Stimulated activated memory B cell treated with anti-CD40 and anti-IgM and Interleukin-4, amounts not matched to agents 10 μg/mL and 1 μg/mL and 100 μg/mL, for 72 hours (primary cell): ENCODE results near the gene KLF9.

Source experiments
- ATAC-seq: fragments of 150-1000 bp; cut with Tn5 transposase; 2 replicates; pipeline ENCODE4 v1.10.0; 2021
- H3K27ac Mint-ChIP-seq: one replicate; pipeline ENCODE4 v1.8.0; 2022; ENCODE audit warnings: mild to moderate bottlenecking, mixed read lengths
- H3K27me3 Mint-ChIP-seq: one replicate; pipeline ENCODE4 v1.8.0; 2022; ENCODE audit warnings: mixed read lengths
- H3K36me3 Mint-ChIP-seq: one replicate; pipeline ENCODE4 v1.8.0; 2022; ENCODE audit warnings: mixed read lengths
- H3K4me1 Mint-ChIP-seq: one replicate; pipeline ENCODE4 v1.8.0; 2022; ENCODE audit warnings: mixed read lengths
- H3K4me3 Mint-ChIP-seq: one replicate; pipeline ENCODE4 v1.8.0; 2022; ENCODE audit warnings: mild to moderate bottlenecking, moderate library complexity, mixed read lengths
- H3K9me3 Mint-ChIP-seq: one replicate; pipeline ENCODE4 v1.8.0; 2022; ENCODE audit warnings: mixed read lengths

The KLF9 gene

DNA sequence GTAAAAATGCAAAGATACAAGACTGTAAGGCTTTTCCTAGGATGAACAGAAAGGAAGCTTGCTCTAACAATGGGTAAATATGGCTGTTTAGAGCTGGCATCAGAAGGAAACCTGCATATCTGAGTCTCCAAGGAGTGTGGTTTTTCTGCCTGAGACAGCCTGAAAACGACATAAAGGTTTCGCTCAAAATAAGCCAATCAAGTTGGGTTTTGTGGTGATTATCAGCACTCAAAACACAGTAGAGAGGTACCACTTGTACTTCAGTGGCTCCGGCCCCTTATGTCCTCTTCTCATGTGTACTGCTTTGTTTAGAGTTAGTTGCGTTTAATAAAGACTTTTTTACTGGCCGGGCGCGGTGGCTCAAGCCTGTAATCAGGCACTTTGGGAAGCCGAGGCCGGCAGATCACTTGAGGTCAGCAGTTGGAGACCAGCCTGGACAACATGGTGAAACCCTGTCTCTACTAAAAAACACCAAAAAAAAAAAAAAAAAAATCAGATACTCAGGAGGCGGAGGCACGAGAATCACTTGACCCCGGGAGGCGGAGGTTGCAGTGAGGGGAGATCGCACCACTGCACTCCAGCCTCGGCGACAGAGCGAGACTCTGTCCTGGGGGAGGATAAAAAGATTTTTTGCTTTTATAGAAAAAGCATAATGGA lies 39.4 kb downstream of the KLF9 start:
- Mint-ChIP-seq H3K9me3 (no peaks in the 10 kb centered on the region), H3K27me3 (no peaks in the 10 kb centered on the region), H3K27ac (no peak overlapping the region), H3K4me3 (no peak overlapping the region), H3K36me3 (no peaks in the 10 kb centered on the region), H3K4me1 (no peaks in the 10 kb centered on the region)
- ATAC-seq: no peak

DNA sequence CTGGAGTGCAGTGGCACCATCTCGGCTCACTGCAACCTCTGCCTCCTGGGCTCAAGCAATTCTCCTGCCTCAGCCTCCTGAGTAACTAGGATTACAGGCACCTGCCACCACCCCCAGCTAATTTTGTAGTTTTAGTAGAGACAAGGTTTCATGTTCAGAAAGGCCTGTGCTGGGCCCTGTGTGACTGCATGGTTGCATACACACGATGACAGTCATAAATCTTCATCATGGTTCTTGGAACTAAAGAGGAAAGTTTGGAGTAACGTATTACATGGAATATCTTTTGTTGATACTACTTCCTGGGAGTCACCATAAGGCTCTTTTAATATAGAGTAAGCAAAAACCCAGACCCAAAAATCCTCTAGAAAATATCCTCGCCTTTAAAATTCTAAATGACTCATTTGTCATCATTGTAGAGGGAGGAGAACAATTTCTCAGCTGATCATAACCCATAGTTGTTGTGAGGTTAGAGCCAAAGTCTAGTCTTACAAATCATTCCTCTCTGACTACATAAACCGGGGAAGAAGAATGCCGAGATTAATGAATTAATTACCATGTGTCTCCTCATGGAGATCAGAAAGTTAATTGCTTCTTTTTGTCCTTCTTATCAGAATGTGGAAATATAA lies 47.0 kb downstream of the KLF9 start:
- ATAC-seq: no peak
- no peak overlapping the region for H3K4me3 Mint-ChIP-seq
- no peaks in the 10 kb centered on the region for H3K27me3 Mint-ChIP-seq
- H3K4me1 Mint-ChIP-seq: no peaks in the 10 kb centered on the region
- peaks cover 28% of the 10 kb centered on the region for H3K36me3 Mint-ChIP-seq
- no peak overlapping the region for H3K27ac Mint-ChIP-seq
- no peaks in the 10 kb centered on the region for H3K9me3 Mint-ChIP-seq

DNA sequence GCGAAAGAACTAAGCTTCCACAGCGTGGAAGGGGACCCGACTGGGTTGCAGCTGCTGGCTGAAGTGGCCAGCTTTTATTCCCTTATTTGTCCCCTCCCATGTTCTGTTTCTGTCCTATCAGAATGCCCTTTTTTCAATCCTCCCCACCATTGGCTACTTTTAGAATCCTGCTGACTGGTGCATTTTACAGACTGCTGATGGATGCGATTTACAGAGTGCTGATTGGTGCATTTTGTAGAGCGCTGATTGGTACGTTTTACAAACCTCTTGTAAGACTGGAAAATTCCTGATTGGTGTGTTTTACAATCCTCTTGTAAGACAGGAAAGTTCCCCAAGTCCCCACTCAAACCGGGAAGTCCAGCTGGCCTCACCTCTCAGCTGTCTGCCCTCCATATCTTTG lies 50.7 kb downstream of the KLF9 start:
- Mint-ChIP-seq H3K27me3 (no peaks in the 10 kb centered on the region), H3K4me1 (no peaks in the 10 kb centered on the region), H3K9me3 (no peaks in the 10 kb centered on the region), H3K27ac (no peak overlapping the region), H3K4me3 (no peak overlapping the region), H3K36me3 (peaks cover 29% of the 10 kb centered on the region)
- no peak for ATAC-seq

DNA sequence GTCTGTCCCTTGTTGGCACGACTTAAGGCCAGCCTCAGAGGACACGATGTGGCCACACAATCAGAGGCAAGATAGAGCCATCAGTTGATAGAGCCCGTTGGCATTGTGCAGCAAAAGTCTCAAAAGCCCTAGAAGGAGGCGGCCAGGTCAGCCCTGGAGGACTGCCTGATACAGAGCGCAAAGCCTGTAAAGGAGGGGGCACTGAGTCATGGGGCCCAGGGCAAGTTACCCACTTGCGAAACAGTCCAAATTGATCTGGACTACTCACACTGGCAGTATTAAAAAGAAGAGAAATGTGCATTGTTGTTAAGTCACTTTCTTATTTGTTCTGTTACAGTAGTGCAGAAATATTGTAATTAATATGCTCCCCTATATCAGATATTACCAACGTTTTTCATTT lies 51.5 kb downstream of the KLF9 start:
- no peak for ATAC-seq
- H3K9me3 Mint-ChIP-seq: no peaks in the 10 kb centered on the region
- no peaks in the 10 kb centered on the region for H3K4me1 Mint-ChIP-seq
- H3K27ac Mint-ChIP-seq: no peak overlapping the region
- H3K36me3 Mint-ChIP-seq: peaks cover 36% of the 10 kb centered on the region
- no peaks in the 10 kb centered on the region for H3K27me3 Mint-ChIP-seq
- H3K4me3 Mint-ChIP-seq: no peak overlapping the region

GRCh38 chr9:70355801-70356200 lies 58.7 kb downstream of the KLF9 start:
- H3K4me3 Mint-ChIP-seq: no peak overlapping the region
- peaks cover 37% of the 10 kb centered on the region for H3K36me3 Mint-ChIP-seq
- H3K27ac Mint-ChIP-seq: no peak overlapping the region
- H3K9me3 Mint-ChIP-seq: no peaks in the 10 kb centered on the region
- H3K27me3 Mint-ChIP-seq: no peaks in the 10 kb centered on the region
- no peaks in the 10 kb centered on the region for H3K4me1 Mint-ChIP-seq
- ATAC-seq: no peak

GRCh38 chr9:70352802-70353201 lies 61.7 kb downstream of the KLF9 start:
- Mint-ChIP-seq H3K4me3 (no peak overlapping the region), H3K9me3 (no peaks in the 10 kb centered on the region), H3K36me3 (peaks cover 30% of the 10 kb centered on the region), H3K27me3 (no peaks in the 10 kb centered on the region), H3K4me1 (no peaks in the 10 kb centered on the region), H3K27ac (no peak overlapping the region)
- no peak for ATAC-seq

DNA sequence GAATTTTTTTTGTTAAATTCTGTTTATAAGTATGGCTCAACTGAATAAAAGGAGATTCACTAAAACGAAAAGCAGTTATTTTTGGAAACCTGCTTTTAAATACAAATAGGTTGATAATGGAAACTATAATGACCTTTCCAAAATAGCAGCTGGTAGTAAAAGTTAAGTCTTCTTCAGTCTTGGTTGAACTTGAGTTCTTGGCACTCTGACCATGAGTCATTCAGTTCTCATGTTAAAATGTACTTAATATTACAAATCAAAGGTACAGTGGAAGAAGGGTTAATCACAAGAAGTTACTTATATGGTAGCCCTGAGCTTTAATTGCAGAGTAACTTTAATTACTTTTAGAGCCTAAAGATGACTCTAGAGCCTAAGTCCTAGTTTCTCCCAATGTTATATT lies 62.1 kb downstream of the KLF9 start:
- Mint-ChIP-seq H3K36me3 (peaks cover 30% of the 10 kb centered on the region), H3K4me1 (no peaks in the 10 kb centered on the region), H3K27me3 (no peaks in the 10 kb centered on the region), H3K9me3 (no peaks in the 10 kb centered on the region), H3K4me3 (no peak overlapping the region), H3K27ac (no peak overlapping the region)
- ATAC-seq: no peak

DNA sequence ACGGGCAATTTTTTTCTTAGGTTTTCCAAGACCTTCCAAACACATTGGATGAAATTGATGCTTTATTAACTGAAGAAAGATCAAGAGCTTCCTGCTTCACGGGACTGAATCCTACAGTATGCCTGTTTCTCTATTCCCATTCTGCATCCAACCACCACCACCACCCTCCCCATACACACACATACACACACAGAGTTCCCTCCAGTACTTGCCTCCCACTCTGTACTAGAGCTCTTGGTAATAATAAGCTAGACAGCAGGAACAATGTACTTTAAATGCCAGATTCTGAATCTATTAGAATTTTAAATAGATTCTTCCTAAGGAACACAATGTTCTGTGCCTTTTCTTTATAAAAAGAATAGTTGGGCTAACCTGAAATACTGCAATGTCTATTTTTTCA lies 67.4 kb downstream of the KLF9 start:
- Mint-ChIP-seq H3K4me1 (no peaks in the 10 kb centered on the region), H3K4me3 (no peak overlapping the region), H3K27ac (no peak overlapping the region), H3K27me3 (no peaks in the 10 kb centered on the region), H3K9me3 (no peaks in the 10 kb centered on the region), H3K36me3 (peaks cover 35% of the 10 kb centered on the region)
- ATAC-seq: no peak

GRCh38 chr9:70340572-70340971 lies 73.9 kb downstream of the KLF9 start:
- Mint-ChIP-seq H3K4me1 (no peaks in the 10 kb centered on the region), H3K36me3 (peaks cover 37% of the 10 kb centered on the region), H3K4me3 (no peak overlapping the region), H3K27me3 (no peaks in the 10 kb centered on the region), H3K27ac (no peak overlapping the region), H3K9me3 (no peaks in the 10 kb centered on the region)
- no peak for ATAC-seq
